ENCODE measurements around the gene SCARB2.

DNA sequence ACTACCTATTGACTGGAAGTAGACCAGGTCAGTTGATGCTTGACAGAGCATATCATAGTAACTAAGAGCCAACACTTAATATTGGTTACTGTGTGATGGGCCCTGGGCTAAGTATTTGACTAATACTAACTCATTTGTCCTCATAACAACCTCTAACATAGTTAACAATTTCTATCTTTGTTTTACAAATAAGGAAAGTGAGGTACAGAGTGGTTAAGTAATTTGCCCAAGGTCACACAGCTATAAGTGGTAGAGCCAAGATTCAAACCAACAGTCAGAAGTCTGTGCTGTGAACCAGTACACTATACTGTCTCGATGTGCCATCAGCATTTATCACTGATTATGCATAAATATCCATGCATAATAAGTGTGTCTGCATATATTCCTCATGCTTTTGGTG, 38.3 kb downstream of the SCARB2 start:
- TF ChIP-seq EZH2 (IDR thresholded peaks at IDR 0.05; ENCODE audit: low read depth) = no peak
- no peak for TF ChIP-seq CTCF (conservative IDR thresholded peaks at IDR 0.05)

Data from PC-9 (cell line).